PC-9 (cell line): ENCODE data around the gene TRMU. TPM values are rescaled to one million over a fixed set of nuclear protein-coding genes. Genes with fewer than 3 reads are reported as not detected.

Experiments
- BruUV-seq: library from RNA; stranded (reverse); fragments of 400-500 nt; replicated peaks from 2 replicates; lab custom pipeline; 2021; lab: Mats Ljungman, UMichigan
- CTCF ChIA-PET: fragments of 300-600 bp; sonication (Branson Sonifier 250); formaldehyde crosslinking; loops from one replicate; lab custom pipeline; 2022; ENCODE audit warnings: antibody characterized with exemption; lab: Charles Lee
- POLR2A ChIA-PET: fragments of 300-600 bp; sonication (Branson Sonifier 250); formaldehyde crosslinking; loops from one replicate; lab custom pipeline; 2022; ENCODE audit warnings: antibody characterized with exemption; ENCODE audit not compliant: unreplicated experiment; lab: Charles Lee
- DNase-seq, 2 experiments: peaks; one replicate each; pipeline versions ENCODE4 v3.0.0 to v3.0.0-alpha.2; 2015 to 2022; ENCODE audit warnings: mixed read lengths in 1 of 2
- H2AFZ ChIP-seq: fragments of 200-600 bp; sonication (generic); 2 replicates; pipeline ENCODE4 v1.8.1; 2017; ENCODE audit warnings: antibody characterized with exemption
- H3F3A ChIP-seq: fragments of 200-600 bp; sonication (generic); 2 replicates; pipeline ENCODE4 v1.8.1; 2017; ENCODE audit warnings: antibody characterized with exemption, mild to moderate bottlenecking, low read depth; ENCODE audit not compliant: insufficient read depth
- H3K27ac ChIP-seq: fragments of 200-600 bp; sonication (generic); 2 replicates; pipeline ENCODE4 v1.6.1; 2016; ENCODE audit warnings: mixed run types
- H3K27me3 ChIP-seq: fragments of 200-600 bp; sonication (generic); 2 replicates; pipeline ENCODE4 v1.6.1; 2016; ENCODE audit warnings: low read depth, mixed run types; ENCODE audit not compliant: insufficient read depth
- H3K36me3 ChIP-seq: fragments of 200-600 bp; sonication (generic); 2 replicates; pipeline ENCODE4 v1.6.1; 2016; ENCODE audit warnings: low read depth, mixed run types
- H3K4me1 ChIP-seq: fragments of 200-600 bp; sonication (generic); replicated peaks from 2 replicates; pipeline ENCODE4 v1.6.1; 2016; ENCODE audit warnings: mixed run types; ENCODE audit not compliant: insufficient read depth
- H3K4me2 ChIP-seq: fragments of 200-600 bp; sonication (generic); 2 replicates; pipeline ENCODE4 v1.6.1; 2017; ENCODE audit warnings: mixed run types
- H3K4me3 ChIP-seq: fragments of 200-600 bp; sonication (generic); 2 replicates; pipeline ENCODE4 v1.6.1; 2016; ENCODE audit warnings: mixed run types
- H3K79me2 ChIP-seq: fragments of 200-600 bp; sonication (generic); 2 replicates; pipeline ENCODE4 v1.6.1; 2017; ENCODE audit warnings: low read depth, mixed run types
- H3K9me2 ChIP-seq: fragments of 200-600 bp; sonication (generic); 2 replicates; pipeline ENCODE4 v1.8.1; 2017; ENCODE audit warnings: mild to moderate bottlenecking; ENCODE audit not compliant: insufficient read depth
- H3K9me3 ChIP-seq: fragments of 200-600 bp; sonication (generic); 2 replicates; pipeline ENCODE4 v1.8.1; 2016; ENCODE audit warnings: low read depth; ENCODE audit not compliant: insufficient read depth
- H4K20me1 ChIP-seq: fragments of 200-600 bp; sonication (generic); 2 replicates; pipeline ENCODE4 v1.8.1; 2017; ENCODE audit not compliant: insufficient read depth
- CTCF ChIP-seq: fragments of 200-600 bp; sonication (generic); conservative IDR thresholded peaks from 2 replicates; pipeline ENCODE4 v1.6.1; 2017; ENCODE audit warnings: mixed run types, antibody characterized with exemption, mild to moderate bottlenecking, moderate library complexity
- EZH2 ChIP-seq: fragments of 200-600 bp; sonication (generic); IDR thresholded peaks from 2 replicates; pipeline ENCODE4 v1.8.0; 2017; ENCODE audit warnings: antibody characterized with exemption, low read depth
- intact Hi-C: fragments of 100-400 bp; cut with micrococcal nuclease; formaldehyde crosslinking; loops from one replicate; pipeline ENCODE4 v1.10.0; 2022; ENCODE audit not compliant: unreplicated experiment
- total RNA-seq: library from RNA; stranded (reverse); gene quantifications from 2 replicates; pipeline ENCODE4 v1.2.3, GENCODE V29; 2021

Gene TRMU
- total RNA-seq, 1 experiment from 2014 or later: 58.2 TPM

- no peaks in the 10 kb centered on the region for H3K79me2 ChIP-seq
- no peak for DNase-seq
- no peak overlapping the region for H2AFZ ChIP-seq
- ChIA-PET CTCF (no interaction called here), POLR2A (no interaction called here)
- no peak overlapping the region for H3K4me3 ChIP-seq
- no peaks in the 10 kb centered on the region for H3K9me2 ChIP-seq
- no peaks in the 10 kb centered on the region for H4K20me1 ChIP-seq
- H3K9me3 ChIP-seq: no peaks in the 10 kb centered on the region
- no peaks in the 10 kb centered on the region for H3K4me1 ChIP-seq
- TF ChIP-seq EZH2: no peak
- TF ChIP-seq CTCF: no peak
- intact Hi-C loops: no loop called here
- no peak overlapping the region for H3K27ac ChIP-seq
- peaks cover 19% of the 10 kb centered on the region; the same call in 1 of the 2 replicates for H3K36me3 ChIP-seq
- H3K4me2 ChIP-seq: no peak overlapping the region
- no peaks in the 10 kb centered on the region for H3K27me3 ChIP-seq
- BruUV-seq: no TSS peak
- no peaks in the 10 kb centered on the region for H3F3A ChIP-seq
These were observed 14.7 kb upstream of the TRMU start for GRCh38 chr22:46320716-46321386.

- Histone ChIP-seq H3K9me2 (no peaks in the 10 kb centered on the region), H2AFZ (no peak overlapping the region), H3K36me3 (peaks cover 29% of the 10 kb centered on the region), H3K4me2 (no peak overlapping the region), H3K27me3 (no peaks in the 10 kb centered on the region), H3K79me2 (no peaks in the 10 kb centered on the region), H4K20me1 (no peaks in the 10 kb centered on the region), H3K9me3 (no peaks in the 10 kb centered on the region), H3K27ac (no peak overlapping the region), H3K4me1 (no peaks in the 10 kb centered on the region), H3F3A (no peaks in the 10 kb centered on the region), H3K4me3 (no peak overlapping the region)
- intact Hi-C loops: no loop called here
- no peak for DNase-seq
- CTCF ChIA-PET: no interaction called here
- TF ChIP-seq EZH2 (no peak), CTCF (no peak)
- BruUV-seq: no TSS peak
- POLR2A ChIA-PET: no interaction called here
These were observed 12.8 kb upstream of the TRMU start for GRCh38 chr22:46322711-46323110.

- Histone ChIP-seq H3F3A (no peaks in the 10 kb centered on the region), H3K27me3 (no peaks in the 10 kb centered on the region), H4K20me1 (no peaks in the 10 kb centered on the region), H3K79me2 (no peaks in the 10 kb centered on the region), H3K27ac (no peak overlapping the region), H3K4me3 (no peak overlapping the region), H3K36me3 (peaks cover 32% of the 10 kb centered on the region), H2AFZ (no peak overlapping the region), H3K9me3 (no peaks in the 10 kb centered on the region), H3K9me2 (no peaks in the 10 kb centered on the region), H3K4me1 (no peaks in the 10 kb centered on the region), H3K4me2 (no peak overlapping the region)
- CTCF ChIA-PET: no interaction called here
- POLR2A ChIA-PET: no interaction called here
- BruUV-seq: no TSS peak
- intact Hi-C loops: no loop called here
- no peak for DNase-seq
- no peak for TF ChIP-seq CTCF
- TF ChIP-seq EZH2: no peak
These were observed 12.4 kb upstream of the TRMU start for GRCh38 chr22:46323162-46323561.
